GM20000 (cell line): ENCODE measurements around the gene RSBN1.

Source experiments
- DNase-seq: peaks from one replicate; pipeline ENCODE4 v3.0.0; 2012; ENCODE audit warnings: low spot score
- TF ChIP-seq, protein P1 (sequence below): IDR thresholded peaks from 2 replicates; pipeline ENCODE4 v1.5.1; 2012; ENCODE audit warnings: mild to moderate bottlenecking, control low read depth; ENCODE audit errors: extremely low read depth, missing control alignments

Gene RSBN1

DNA sequence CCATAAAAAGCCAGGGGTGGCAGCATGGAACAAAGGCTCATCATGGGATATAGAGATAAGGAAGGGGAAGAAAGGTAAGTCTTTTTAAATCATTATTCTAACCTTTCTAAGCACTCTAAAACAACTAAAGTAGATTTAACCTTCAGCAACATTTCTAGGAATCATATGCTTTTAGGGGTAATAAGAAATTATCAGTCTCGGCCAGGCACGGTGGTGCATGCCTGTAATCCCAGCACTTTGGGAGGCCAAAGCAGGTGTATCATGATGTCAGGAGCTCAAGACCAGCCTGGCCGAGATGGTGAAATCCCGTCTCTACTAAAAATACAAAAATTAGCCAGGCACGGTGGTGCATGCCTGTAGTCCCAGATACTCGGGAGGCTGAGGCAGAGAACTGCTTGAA, 32.7 kb downstream of the RSBN1 start:
- TF ChIP-seq, protein P1, sequence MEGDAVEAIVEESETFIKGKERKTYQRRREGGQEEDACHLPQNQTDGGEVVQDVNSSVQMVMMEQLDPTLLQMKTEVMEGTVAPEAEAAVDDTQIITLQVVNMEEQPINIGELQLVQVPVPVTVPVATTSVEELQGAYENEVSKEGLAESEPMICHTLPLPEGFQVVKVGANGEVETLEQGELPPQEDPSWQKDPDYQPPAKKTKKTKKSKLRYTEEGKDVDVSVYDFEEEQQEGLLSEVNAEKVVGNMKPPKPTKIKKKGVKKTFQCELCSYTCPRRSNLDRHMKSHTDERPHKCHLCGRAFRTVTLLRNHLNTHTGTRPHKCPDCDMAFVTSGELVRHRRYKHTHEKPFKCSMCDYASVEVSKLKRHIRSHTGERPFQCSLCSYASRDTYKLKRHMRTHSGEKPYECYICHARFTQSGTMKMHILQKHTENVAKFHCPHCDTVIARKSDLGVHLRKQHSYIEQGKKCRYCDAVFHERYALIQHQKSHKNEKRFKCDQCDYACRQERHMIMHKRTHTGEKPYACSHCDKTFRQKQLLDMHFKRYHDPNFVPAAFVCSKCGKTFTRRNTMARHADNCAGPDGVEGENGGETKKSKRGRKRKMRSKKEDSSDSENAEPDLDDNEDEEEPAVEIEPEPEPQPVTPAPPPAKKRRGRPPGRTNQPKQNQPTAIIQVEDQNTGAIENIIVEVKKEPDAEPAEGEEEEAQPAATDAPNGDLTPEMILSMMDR = no peak

DNA sequence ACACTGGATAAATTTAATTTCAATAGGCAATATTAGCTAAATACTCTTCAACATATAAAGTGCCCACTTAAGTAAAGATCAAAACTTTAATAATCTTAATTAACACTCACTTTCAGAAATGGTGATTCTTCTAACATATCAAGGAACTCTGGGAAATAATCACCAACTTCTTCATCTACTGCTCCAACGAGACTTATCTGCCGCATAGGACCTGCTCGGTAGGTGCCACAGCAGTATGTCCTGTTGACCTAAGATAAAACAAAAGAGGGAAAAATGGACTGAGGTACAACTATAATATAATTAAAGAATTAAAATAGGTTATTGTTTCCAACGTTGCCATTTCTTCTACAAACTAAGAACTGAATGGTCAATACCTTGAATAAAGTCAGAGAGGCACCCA, 34.7 kb downstream of the RSBN1 start:
- TF ChIP-seq, protein P1 = no peak
- no peak for DNase-seq

More for the DNA sequence above, 32.7 kb downstream of the RSBN1 start:
- DNase-seq = no peak

DNA sequence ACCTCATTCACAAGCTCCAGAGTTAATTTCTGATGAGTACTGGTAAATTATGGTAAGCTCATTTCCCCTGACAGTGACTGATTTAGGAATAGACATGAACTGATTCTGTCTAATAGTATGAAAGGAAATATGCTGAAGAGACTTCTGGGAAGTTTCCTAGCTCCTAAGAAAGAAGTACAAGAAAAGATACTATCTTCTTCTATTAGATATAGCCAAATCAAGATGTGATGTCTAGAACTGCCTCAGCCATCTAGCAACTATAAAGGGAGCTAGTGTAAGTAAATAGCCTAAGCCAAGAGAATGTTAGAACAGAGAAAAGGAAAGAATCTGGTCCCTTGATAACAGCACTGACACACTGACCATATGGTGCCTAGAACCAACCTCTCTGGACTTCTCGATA, 42.2 kb downstream of the RSBN1 start:
- no peak for DNase-seq
- TF ChIP-seq, protein P1 = no peak

DNA sequence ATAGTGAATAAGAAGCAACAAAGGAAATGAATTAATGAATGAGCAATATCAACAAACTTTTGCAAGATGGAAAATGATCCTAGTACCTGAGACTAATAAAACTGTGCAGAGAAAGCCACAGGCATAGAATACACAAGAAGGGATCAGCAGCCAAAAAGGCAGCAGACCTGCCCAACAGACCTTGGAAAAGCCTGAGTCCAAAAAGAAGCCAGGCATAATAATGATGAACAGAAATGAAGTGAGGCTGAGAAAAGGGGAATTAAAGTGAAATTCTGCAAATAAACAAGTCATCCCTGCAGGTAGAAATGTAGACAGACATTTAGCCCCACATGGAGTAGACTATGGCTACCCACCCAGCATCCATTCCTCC, 42.7 kb downstream of the RSBN1 start:
- TF ChIP-seq, protein P1 = no peak
- DNase-seq = no peak

DNA sequence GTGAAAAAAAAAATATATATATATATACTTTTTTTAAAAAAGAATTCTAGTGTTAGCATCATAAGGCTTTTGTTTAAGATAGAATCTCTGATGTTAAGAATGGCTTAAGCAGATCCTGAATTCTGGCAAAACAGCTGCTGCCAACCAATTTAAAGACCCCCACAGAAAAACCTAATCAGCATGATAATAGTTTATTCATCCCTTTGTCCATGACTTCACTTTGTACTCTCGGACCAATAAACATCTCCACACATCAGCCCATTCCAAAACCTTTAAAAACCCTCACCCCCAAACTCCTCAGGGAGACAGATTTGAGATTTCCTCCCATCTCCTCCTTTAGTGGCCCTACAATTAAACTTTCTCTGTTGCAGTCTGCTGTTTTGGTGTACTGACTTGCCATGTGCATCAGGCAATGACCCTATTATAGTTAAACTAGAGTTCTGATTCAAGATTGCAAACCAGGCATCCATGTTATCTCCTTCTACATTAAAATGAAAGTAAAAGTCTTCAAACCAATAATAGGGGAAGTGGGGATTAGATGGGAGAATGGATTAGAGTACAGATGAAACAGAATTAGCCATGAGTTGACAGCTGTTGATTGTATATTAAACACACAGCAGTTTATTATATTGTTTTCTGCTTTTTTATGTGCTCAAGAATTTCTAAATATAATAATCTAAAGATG, 43.2 kb downstream of the RSBN1 start:
- no peak for DNase-seq

DNA sequence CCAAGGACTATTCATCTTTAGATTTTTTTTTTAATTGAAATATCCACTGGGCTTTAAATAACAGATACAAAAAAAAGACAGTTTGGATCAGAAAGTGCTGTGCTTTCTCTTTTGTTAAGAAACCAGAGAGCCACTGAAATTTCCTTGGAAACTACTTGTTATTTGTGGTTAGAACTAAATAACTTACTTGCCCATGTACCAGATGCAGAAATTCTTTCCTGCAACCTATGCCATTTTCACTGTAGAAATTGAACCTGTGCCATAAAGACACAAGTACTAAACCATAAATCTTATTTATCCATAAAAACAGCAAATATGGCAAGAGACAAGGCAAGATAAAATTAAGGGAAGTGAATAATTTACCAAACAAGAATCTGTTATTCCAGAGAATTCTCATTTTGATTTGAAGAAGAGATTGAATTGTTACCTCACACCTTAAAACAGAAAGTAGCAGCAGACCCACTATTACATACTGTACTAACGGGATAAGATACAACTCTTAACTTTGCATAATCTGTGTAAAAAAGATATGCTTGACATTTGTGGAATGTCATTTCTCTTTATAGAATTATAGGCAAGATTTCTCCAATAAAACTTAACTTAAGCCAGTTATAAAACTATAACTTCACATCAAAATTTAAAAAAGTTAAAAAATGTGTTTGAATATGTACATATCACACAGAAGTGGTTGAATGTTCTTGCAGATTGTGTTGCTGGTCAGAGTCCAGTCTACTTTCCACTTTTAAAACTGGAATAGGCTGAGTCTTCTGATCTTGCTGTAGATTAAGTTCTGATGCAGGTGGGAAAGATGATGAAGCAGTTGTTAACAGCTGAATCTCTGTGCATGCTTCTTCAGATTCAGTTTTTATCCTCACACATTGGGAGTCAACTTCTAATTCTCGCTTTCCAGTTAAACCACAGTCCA, 46.7 kb downstream of the RSBN1 start:
- no peak for DNase-seq
- TF ChIP-seq, protein P1 = no peak

More for the DNA sequence above, 43.2 kb downstream of the RSBN1 start:
- TF ChIP-seq, protein P1 = no peak

DNA sequence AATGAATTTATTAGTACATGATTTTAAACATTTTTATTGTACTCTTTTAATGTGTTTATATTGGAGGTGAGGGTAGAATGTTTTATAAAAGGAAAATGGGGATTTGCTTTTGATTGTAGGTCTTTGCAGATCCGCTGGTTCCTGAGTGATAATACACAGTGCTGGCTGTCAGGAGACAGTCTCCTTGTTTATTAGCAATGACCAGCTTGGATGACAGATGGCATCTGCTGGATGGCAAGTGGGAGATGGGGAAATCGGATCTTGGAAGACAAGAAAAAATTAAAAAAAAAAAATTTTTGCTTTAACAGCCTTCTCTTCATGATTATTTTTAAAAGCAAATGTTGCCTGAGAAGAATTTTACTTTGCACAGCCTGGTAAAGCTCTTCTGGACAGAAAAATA, 48.6 kb downstream of the RSBN1 start:
- TF ChIP-seq, protein P1 = no peak
- DNase-seq = no peak
